ENCODE data around the gene BNC2.

DNA sequence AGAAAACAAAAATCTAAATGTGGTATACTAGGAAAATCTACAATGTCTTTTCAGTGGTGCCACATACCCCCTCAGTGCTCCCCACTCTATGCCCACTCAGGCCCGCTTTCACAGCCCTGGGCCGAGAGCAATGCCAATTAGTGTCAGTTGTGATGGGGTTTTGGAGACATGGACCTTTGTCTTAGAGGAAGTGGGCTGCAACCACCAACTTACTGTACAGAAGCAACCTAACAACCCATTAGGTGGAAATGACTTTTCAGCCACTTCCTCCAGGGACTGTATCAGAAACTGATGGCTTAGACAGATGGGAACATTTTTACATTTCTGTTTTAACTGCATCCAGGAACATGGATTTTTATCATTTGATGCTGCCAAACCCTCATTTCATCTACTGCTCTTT is 268.0 kb downstream of the BNC2 start:
- TF ChIP-seq, protein P1, sequence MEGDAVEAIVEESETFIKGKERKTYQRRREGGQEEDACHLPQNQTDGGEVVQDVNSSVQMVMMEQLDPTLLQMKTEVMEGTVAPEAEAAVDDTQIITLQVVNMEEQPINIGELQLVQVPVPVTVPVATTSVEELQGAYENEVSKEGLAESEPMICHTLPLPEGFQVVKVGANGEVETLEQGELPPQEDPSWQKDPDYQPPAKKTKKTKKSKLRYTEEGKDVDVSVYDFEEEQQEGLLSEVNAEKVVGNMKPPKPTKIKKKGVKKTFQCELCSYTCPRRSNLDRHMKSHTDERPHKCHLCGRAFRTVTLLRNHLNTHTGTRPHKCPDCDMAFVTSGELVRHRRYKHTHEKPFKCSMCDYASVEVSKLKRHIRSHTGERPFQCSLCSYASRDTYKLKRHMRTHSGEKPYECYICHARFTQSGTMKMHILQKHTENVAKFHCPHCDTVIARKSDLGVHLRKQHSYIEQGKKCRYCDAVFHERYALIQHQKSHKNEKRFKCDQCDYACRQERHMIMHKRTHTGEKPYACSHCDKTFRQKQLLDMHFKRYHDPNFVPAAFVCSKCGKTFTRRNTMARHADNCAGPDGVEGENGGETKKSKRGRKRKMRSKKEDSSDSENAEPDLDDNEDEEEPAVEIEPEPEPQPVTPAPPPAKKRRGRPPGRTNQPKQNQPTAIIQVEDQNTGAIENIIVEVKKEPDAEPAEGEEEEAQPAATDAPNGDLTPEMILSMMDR (IDR thresholded peaks at IDR 0.05) = no peak
- TF ChIP-seq POLR2A (IDR thresholded peaks at IDR 0.05) = no peak

Measured in Peyer's patch (tissue), 4 donors.